GM12872 (cell line): ENCODE measurements around the gene TESMIN.

Experiments used
- CTCF ChIP-seq: IDR thresholded peaks from 3 replicates; pipeline ENCODE4 v1.5.1; 2011; ENCODE audit warnings: low read depth, mild to moderate bottlenecking, low read length, moderate library complexity; ENCODE audit not compliant: insufficient read depth

TESMIN gene

GRCh38 chr11:68770781-68771180 is 19.5 kb upstream of the TESMIN start:
- no peak for TF ChIP-seq CTCF

- no peak for TF ChIP-seq CTCF
These were observed 16.4 kb upstream of the TESMIN start for GRCh38 chr11:68767672-68768071.

- TF ChIP-seq CTCF = no peak
These were observed 15.5 kb upstream of the TESMIN start for GRCh38 chr11:68766786-68767185.

GRCh38 chr11:68764746-68765145 is 13.4 kb upstream of the TESMIN start:
- TF ChIP-seq CTCF = no peak

GRCh38 chr11:68763926-68764657 is 12.8 kb upstream of the TESMIN start:
- TF ChIP-seq CTCF = no peak

- TF ChIP-seq CTCF = no peak
These were observed 11.9 kb upstream of the TESMIN start for GRCh38 chr11:68763181-68763721.

- TF ChIP-seq CTCF = no peak
These were observed 11.2 kb upstream of the TESMIN start for GRCh38 chr11:68762481-68762880.
